Measurements from ENCODE around the gene U2AF1L4.

The U2AF1L4 gene

DNA sequence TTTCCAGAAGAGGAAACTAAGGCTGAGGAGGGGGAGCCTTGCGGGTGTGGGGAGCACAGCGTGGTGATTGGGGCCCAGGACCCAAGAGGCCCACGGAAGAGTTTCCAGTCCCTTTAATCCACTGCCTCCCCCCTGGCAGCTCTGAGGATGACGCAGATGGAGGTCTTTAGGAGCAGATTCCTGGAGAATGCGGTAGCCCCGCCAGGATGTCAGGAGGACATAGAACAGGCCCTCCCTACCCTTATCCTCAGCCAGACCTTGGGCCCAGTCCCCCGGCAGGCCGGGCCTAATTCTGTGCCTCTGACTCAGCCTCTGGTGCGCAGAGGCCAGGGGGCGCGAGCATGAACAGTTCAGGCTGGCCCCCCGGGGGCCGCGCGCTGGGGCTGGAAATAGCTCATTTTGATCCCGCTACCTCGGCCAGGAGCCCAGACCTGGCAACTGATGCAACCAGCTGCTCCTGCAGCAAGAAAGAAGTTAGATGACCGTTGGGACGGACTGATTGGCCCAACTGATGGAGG is 12.1 kb upstream of the U2AF1L4 start:
- no peak for DNase-seq (ENCODE audit: low read depth in 2 of 2)

- no peak for DNase-seq (ENCODE audit: low read depth in 2 of 2)
These were observed 11.4 kb upstream of the U2AF1L4 start, which contains the start of gene HSPB6 for GRCh38 chr19:35756377-35757230. Gene HSPB6 (minus strand): TSS chr19:35757029. CDS start chr19:35757008, 21 bp downstream.

DNA sequence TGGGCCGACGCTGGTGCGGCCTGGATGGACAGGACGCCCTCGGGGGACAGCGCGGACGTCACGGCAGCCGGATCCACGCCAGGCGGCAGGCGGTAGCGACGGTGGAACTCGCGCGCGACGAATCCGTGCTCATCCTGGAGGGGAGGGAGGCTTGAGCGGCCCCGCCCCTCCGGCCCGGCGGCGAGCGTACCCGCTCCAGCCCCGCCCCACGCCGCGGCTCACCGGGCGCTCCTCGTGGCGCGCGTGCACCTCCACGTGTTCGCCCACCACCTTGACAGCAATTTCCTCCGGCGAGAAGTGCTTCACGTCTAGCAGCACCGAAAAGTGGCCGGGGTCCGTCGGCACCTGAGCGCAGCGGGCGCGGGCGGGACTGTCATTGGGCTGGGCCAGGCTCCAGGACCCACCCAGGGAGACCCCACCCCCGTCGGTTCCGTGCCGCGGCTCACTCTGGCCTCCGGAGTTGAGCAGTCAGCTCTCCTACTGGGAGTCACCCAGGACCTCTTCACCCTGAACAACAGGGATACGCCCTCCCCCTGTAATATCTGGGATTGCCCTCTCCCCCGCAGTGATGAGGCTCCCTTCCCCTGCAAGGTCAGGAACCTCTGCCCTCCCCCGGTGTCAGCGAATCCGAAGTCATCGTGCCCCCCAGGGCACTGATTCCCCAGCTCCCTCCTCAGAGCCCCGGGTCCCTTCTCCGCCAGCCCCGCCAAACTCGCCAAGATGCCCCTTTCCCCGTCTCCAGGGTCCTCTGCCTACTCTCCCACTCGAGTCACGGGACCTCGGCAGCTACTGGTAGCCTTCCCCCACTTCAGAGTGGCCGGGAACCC is 10.5 kb upstream of the U2AF1L4 start:
- DNase-seq (ENCODE audit: low read depth in 2 of 2), result no peak

GRCh38 chr19:35755131-35755549 is 9.9 kb upstream of the U2AF1L4 start:
- no peak for DNase-seq (ENCODE audit: low read depth in 2 of 2)

- DNase-seq (ENCODE audit: low read depth in 2 of 2), result no peak
These were observed 9.3 kb upstream of the U2AF1L4 start for GRCh38 chr19:35754370-35755130.

DNA sequence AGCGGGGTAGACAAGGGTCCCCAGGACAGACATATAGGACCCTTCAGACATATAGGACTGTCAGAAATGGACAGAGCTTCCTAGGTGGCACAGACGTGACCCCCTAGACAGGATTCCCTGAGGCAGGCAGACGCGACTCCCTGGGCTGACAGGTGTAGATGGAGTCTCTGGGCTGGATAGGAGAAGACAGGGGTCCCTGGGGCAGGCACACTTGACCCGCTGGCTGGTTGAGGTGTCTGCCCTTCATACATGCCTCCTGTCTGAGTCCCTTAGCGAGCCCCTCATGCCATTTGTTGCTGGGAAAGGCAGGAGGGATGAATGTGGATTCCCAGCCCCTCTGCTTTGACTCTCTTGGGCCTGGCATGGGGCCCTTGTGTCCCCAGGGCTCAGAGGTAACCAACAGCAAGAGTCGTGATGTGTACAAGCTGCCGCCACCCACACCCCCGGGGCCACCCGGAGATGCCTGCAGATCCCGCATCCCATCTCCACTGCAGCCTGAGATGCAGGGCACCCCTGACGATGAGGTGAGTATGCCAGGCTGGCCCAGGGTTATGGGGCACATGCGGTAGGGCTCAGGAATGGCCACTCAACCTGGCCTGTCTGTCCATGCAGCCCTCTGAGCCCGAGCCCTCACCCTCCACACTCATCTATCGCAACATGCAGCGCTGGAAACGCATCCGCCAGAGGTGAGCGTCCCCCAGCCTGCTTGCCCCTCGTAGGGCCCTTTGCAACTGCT is 8.6 kb upstream of the U2AF1L4 start:
- no peak for DNase-seq (ENCODE audit: low read depth in 2 of 2)

- no peak for DNase-seq (ENCODE audit: low read depth in 2 of 2)
These were observed 7.6 kb upstream of the U2AF1L4 start for GRCh38 chr19:35752746-35753350.

- DNase-seq (ENCODE audit: low read depth in 2 of 2), result no peak
These were observed 6.9 kb upstream of the U2AF1L4 start for GRCh38 chr19:35751839-35752745.

GRCh38 chr19:35750167-35750566 is 4.9 kb upstream of the U2AF1L4 start:
- no peak for DNase-seq (ENCODE audit: low read depth in 2 of 2)

DNA sequence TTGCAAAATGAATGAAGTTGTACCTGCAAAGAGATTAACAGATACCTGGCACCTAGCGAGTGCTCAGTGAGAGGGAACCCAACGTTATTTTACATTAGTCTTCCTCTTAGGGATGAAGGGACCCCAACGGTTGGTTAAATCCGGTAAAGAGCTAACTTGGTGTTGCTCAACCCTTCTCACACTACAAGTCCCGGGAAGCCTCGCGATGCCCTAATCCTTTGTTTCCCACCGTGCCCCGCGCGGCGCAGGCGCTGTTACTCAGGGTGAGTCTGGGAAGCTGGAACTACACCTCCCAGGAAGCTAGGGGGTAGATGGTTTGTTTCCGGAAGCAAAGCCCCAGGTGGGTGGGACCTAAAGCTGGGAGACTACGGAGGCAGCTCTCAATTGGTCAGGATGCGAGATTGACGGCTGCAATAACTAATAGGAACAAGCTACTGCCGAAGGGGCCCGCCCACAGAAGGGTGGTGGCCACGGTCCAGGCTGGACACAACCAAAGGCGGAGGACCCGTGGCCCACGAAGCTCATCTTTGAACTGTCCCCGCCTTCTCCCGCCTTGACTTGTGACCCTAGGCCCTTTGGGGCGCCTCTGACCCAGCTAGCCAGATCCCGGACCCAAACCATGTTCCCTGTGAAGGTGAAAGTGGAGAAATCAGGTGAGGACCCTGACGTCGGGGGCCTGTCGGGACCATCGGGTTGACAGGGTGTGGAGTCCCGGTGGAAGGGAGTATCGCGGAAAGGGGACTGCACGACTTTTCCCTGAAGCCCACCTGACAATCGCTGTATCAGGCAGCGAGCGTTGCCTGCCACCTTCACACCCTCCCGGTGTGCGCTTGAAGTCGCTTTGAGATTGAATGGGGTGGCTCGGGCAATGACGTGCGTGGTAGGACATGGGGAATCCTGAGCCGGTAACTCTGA is 3.1 kb upstream of the U2AF1L4 start, which contains the start of gene LIN37:
Gene LIN37, plus strand, starts transcription at position 471 of the 915 bp plus-strand sequence. Its CDS starts 149 bp downstream, at position 620.
- DNase-seq (ENCODE audit: low read depth in 2 of 2), result peak; percentile 94 to 96

GRCh38 chr19:35746531-35746930 is 1.3 kb upstream of the U2AF1L4 start:
- no peak for DNase-seq (ENCODE audit: low read depth in 2 of 2)

DNA sequence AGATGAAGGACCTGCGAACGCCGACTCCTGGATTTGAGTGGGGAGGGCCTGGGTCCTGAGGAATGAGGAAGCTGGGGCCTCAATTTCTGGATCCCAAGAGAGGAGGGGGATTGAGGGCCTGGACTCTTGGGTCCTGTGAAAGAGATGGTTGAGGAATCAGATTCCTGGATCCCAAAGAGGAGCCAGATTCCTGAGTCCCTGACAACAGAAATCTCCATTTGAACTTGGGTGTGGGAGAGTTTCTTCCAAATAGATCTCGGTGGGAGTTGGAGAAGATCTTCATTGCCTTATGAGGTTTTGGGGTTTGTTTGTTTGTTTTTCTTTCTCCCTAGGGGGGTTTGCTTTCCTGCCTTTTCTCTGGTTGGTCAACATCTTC is 857 bp upstream of the U2AF1L4 start:
- DNase-seq (ENCODE audit: low read depth in 2 of 2), result no peak

GRCh38 chr19:35744430-35745327 is 539 bp downstream of the U2AF1L4 start:
- peak; percentile 74 to 84 for DNase-seq (ENCODE audit: low read depth in 2 of 2)

- DNase-seq (ENCODE audit: low read depth in 2 of 2), result no peak
These were observed 1.4 kb downstream of the U2AF1L4 start for GRCh38 chr19:35743640-35744429.

DNA sequence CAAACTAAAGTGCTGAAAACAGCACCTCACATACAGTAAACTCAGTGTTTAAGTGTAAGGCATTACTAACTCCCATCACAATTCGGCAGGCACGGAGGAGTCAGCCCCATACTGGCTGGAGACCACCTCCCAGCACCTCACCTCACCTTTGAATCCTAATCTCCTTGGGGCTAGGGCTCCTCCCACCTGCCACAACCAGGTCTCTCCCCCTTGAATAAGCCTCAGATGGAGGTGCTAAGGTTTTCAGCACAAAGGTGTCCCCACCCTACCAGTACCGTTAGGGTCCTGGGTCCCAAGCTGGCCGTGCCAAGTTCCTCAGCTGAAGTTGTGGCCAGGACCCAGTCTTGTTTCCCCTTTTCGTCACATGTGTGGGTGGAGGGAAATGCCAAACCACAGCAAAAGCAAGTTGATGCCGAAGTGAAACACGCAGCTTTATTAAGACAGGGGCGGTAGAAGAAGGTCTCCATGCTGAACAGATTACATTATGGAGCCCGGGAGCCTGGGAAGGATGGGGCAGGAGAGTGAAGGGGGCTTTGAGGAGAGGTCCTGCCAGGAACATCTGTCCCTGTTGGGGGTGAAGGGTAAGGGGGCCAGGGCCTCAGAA is 3.0 kb downstream of the U2AF1L4 start, which contains the start of gene IGFLR1:
Gene IGFLR1, minus strand, starts transcription at position 332 of the 604 bp plus-strand sequence. CDS start 1,272 bp downstream, outside the sequence.
- no peak for DNase-seq (ENCODE audit: low read depth in 2 of 2)

DNA sequence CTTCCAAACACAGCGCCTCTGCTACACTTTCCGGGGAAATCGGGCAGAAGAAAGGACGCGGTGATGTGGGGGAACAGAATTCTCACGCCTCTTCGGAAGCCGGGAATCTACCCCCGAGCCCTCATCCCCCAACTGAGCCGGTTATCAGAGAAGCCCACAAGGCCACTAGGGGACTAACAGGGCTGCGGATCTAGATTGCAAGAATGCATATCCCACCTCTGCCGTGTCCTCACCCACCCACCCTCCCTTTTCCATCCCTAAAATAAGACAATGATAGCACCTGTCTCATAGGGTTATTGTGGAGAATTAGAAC is 4.1 kb downstream of the U2AF1L4 start:
- no peak for DNase-seq (ENCODE audit: low read depth in 2 of 2)

Measured in stimulated activated CD8-positive, alpha-beta memory T cell treated with anti-CD3 and anti-CD28 coated beads, Interleukin-7, amount 100 ng/mL, for 1 hour (primary cell).